Epithelial cell of prostate (primary cell): ENCODE results near the gene EPB41L1.

Experiments
- DNase-seq: peaks from one replicate; pipeline ENCODE4 v3.0.0-alpha.2; 2011; ENCODE audit warnings: low read depth, low spot score
- H3K27ac ChIP-seq: fragments of 450-650 bp; 2 replicates; pipeline ENCODE4 v1.5.1; 2017; ENCODE audit warnings: mild to moderate bottlenecking

The EPB41L1 gene

GRCh38 chr20:36153204-36153603, 1.3 kb upstream of the EPB41L1 start:
- H3K27ac ChIP-seq = no peak overlapping the region
- no peak for DNase-seq

- DNase-seq = no peak
- no peak overlapping the region for H3K27ac ChIP-seq
Measured at GRCh38 chr20:36153736-36154699, 522 bp upstream of the EPB41L1 start.

- H3K27ac ChIP-seq = no peak overlapping the region
- DNase-seq = no peak
Measured at GRCh38 chr20:36155629-36155971, 1.1 kb downstream of the EPB41L1 start.

GRCh38 chr20:36155991-36156390, 1.5 kb downstream of the EPB41L1 start:
- no peak for DNase-seq
- H3K27ac ChIP-seq = no peak overlapping the region

GRCh38 chr20:36157610-36158009, 3.1 kb downstream of the EPB41L1 start:
- no peak for DNase-seq
- H3K27ac ChIP-seq = no peak overlapping the region

- no peak for DNase-seq
- no peak overlapping the region for H3K27ac ChIP-seq
Measured at GRCh38 chr20:36158160-36158741, 3.7 kb downstream of the EPB41L1 start.

GRCh38 chr20:36159833-36160232, 5.3 kb downstream of the EPB41L1 start:
- no peak for DNase-seq
- no peak overlapping the region for H3K27ac ChIP-seq

- no peak for DNase-seq
- no peak overlapping the region for H3K27ac ChIP-seq
Measured at GRCh38 chr20:36162272-36162966, 7.9 kb downstream of the EPB41L1 start.

- DNase-seq = no peak
Measured at GRCh38 chr20:36167902-36168503, 13.5 kb downstream of the EPB41L1 start.

GRCh38 chr20:36170542-36171215, 16.1 kb downstream of the EPB41L1 start:
- no peak overlapping the region for H3K27ac ChIP-seq
- DNase-seq = no peak

More at GRCh38 chr20:36167902-36168503, 13.5 kb downstream of the EPB41L1 start:
- H3K27ac ChIP-seq = no peak overlapping the region

GRCh38 chr20:36173451-36173933, 19.0 kb downstream of the EPB41L1 start:
- H3K27ac ChIP-seq = no peak overlapping the region
- DNase-seq = no peak

GRCh38 chr20:36175016-36175415, 20.5 kb downstream of the EPB41L1 start:
- no peak for DNase-seq
- H3K27ac ChIP-seq = no peak overlapping the region

- H3K27ac ChIP-seq = no peak overlapping the region
- no peak for DNase-seq
Measured at GRCh38 chr20:36175475-36175995, 21.0 kb downstream of the EPB41L1 start.

- H3K27ac ChIP-seq = no peak overlapping the region
- DNase-seq = no peak
Measured at GRCh38 chr20:36177716-36178115, 23.2 kb downstream of the EPB41L1 start.

- H3K27ac ChIP-seq = no peak overlapping the region
- DNase-seq = no peak
Measured at GRCh38 chr20:36179170-36179945, 24.8 kb downstream of the EPB41L1 start.

- no peak for DNase-seq
- H3K27ac ChIP-seq = no peak overlapping the region
Measured at GRCh38 chr20:36180323-36180722, 25.8 kb downstream of the EPB41L1 start.

- H3K27ac ChIP-seq = no peak overlapping the region
- DNase-seq = no peak
Measured at GRCh38 chr20:36181934-36182603, 27.5 kb downstream of the EPB41L1 start.

GRCh38 chr20:36182604-36183154, 28.1 kb downstream of the EPB41L1 start:
- H3K27ac ChIP-seq = no peak overlapping the region
- DNase-seq = no peak
